GM12864 (cell line): ENCODE measurements around the gene CHRNE.
A peak's percentile ranks its signal among the peaks of the same experiment; 100 is the strongest.
"Not testable (repeated sequence)": the region's sequence is repeated elsewhere in the genome, so short reads cannot be mapped to it uniquely, and the experiment has no call there.

Experiments
- DNase-seq: peaks from one replicate; pipeline ENCODE4 v3.0.0-alpha.2; 2011; ENCODE audit warnings: low read depth
- H3K4me3 ChIP-seq: 2 replicates; pipeline ENCODE4 v1.5.1; 2011; ENCODE audit warnings: mild to moderate bottlenecking, low read depth, low read length, control low read depth
- TF ChIP-seq, protein P1 (sequence below): IDR thresholded peaks from 2 replicates; pipeline ENCODE4 v1.5.1; 2011; ENCODE audit warnings: low read depth, mild to moderate bottlenecking, moderate library complexity, low read length, control low read depth, inconsistent platforms; ENCODE audit errors: missing control alignments

Gene CHRNE

DNA sequence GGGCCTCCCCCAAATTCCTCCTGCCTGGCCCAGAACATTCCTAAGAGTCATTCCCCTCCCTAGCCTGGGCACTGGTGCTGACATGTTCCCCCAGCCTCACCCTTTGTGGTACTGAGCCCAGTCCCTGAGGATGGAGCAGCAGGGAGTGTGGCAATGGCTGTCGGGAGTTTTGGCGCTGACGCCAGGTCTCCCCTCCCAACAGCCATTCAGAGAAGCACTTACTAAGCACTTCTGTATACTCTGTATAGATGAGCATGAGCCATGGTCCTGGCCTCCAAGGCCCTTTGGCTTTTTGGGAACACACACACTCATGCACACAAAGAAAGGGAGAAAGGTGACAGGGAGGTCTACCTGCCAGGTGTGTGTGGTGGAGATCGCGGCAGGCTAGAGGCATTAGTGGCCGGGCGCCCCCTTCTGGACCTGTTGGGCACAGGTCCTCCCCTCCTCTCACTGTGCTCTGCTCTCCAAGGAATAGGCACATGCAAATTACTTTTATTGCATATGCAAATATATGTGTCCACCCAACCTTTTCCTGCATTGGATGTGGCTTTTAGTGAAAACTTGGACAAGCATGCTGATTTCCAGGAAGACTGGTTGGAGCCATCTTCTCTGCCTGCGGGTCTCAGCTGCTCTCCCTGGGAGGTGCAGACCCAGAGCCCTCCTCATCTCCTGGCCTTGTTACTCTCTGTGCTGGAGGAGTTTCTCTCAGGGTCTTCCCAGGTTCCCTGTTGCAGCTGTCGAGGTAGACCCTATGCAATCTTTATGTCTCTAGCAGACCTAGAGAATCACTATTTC lies 20.9 kb downstream of the CHRNE start:
- no peak overlapping the region for H3K4me3 ChIP-seq
- TF ChIP-seq, protein P1, sequence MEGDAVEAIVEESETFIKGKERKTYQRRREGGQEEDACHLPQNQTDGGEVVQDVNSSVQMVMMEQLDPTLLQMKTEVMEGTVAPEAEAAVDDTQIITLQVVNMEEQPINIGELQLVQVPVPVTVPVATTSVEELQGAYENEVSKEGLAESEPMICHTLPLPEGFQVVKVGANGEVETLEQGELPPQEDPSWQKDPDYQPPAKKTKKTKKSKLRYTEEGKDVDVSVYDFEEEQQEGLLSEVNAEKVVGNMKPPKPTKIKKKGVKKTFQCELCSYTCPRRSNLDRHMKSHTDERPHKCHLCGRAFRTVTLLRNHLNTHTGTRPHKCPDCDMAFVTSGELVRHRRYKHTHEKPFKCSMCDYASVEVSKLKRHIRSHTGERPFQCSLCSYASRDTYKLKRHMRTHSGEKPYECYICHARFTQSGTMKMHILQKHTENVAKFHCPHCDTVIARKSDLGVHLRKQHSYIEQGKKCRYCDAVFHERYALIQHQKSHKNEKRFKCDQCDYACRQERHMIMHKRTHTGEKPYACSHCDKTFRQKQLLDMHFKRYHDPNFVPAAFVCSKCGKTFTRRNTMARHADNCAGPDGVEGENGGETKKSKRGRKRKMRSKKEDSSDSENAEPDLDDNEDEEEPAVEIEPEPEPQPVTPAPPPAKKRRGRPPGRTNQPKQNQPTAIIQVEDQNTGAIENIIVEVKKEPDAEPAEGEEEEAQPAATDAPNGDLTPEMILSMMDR: peak; percentile 93
- DNase-seq: peak; percentile 18

GRCh38 chr17:4880857-4881256 lies 22.0 kb downstream of the CHRNE start:
- DNase-seq: no peak
- no peak overlapping the region for H3K4me3 ChIP-seq
- TF ChIP-seq, protein P1: no peak

DNA sequence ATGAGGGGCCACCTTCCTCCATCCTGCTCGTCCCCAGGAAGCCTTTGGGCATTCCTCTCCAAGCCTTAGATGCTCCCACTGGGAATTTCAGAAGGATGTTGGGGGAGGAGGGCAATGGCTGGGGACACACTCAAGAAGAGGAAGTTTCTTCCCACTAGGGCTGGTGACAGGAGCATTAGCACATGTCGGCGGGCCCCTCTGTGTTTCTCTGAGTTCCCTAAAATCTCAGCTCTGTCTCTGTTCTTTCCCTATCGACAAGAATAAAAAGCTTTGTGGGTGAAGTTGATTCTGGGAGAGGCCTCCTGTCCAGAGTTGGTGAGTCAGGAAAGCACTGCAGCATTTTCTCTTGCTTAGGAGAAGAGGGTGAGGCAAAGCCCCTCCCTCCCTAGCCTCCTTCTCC lies 23.3 kb downstream of the CHRNE start:
- no peak overlapping the region for H3K4me3 ChIP-seq
- TF ChIP-seq, protein P1: no peak
- no peak for DNase-seq

DNA sequence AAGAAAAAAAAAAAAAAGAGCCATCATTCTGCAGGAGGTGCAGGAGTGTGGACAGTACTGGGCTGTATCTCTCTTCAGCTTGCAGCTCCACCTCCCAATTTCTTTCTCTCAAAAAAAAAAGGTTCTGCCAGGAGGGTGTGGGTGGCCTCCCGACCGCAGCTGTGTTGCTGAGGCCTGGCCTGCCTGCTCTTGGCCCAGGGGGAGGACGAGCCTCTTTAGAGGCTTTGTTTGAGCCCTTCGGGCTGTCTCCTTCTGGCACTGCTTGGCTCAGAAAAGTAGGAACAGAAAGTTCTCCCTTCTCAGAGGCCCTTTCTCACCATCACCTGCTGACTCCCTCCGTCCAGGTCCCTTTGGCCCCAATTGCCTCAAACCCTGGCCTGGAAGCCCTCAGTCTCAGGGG lies 25.8 kb downstream of the CHRNE start:
- no peak for DNase-seq
- H3K4me3 ChIP-seq: no peak overlapping the region
- TF ChIP-seq, protein P1: no peak

GRCh38 chr17:4872786-4873185 lies 30.1 kb downstream of the CHRNE start:
- TF ChIP-seq, protein P1: no peak
- H3K4me3 ChIP-seq: no peak overlapping the region
- no peak for DNase-seq

DNA sequence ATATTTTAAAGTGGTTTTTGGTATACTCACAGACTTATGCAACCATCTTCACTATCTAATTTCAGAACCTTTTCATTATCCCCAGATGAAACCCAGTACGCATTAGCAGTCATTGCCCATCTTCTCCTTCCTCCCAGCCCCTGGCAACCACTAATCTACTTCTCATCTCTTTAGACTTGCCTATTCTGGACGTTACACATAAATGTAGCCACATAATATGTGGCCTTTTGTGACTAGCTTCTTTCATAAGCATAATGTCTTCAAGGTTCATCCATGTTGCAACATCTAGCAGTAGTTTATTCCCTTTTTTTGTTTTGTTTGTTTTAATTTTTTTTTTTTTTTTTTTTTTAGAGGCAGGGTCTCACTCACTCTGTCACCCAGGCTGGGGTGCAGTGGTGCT lies 32.0 kb downstream of the CHRNE start:
- TF ChIP-seq, protein P1: no peak
- no peak overlapping the region for H3K4me3 ChIP-seq
- DNase-seq: no peak

DNA sequence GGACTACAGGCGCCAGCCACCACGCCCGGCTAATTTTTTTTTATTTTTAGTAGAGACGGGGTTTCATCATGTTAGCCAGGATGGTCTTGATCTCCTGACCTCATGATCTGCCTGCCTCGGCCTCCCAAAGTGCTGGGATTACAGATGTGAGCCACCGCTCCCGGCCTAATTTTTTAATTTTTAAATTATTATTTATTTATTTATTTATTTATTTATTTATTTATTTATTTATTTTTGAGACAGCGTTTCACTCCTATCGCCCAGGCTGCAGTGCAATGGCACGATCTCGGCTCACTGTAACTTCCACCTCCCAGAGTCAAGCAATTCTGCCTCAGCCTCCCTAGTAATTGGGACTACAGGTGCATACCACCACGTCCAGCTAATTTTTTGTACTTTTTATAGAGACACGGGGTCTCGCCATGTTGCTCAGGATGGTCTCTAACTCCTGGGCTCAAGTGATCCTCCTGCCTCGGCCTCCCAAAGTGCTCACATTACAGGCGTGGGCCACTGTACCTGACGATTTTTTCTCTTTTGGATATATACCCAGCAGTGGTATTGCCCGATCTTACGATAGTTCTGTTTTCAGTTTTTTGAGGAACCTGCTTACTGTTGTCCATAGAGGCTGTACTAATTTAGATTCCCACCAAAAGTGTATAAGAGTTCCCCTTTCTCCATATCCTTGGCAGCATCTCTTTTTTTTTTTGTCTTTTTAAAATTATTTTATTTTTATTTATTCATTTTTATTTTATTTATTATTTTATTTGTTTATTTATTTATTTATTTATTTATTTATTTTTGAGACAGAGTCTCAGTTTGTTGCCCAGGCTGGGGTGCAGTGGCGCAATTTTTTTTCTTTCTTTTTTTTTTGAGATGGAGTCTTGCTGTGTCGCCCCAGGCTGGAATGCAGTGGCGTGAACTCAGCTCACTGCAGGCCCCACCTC lies 33.6 kb downstream of the CHRNE start:
- not testable (repeated sequence) for DNase-seq, H3K4me3 ChIP-seq

- not testable (repeated sequence) for H3K4me3 ChIP-seq, DNase-seq
These were observed 35.4 kb downstream of the CHRNE start for GRCh38 chr17:4867535-4867934.
